ENCODE measurements around the gene MAGEL2.

MAGEL2 gene

DNA sequence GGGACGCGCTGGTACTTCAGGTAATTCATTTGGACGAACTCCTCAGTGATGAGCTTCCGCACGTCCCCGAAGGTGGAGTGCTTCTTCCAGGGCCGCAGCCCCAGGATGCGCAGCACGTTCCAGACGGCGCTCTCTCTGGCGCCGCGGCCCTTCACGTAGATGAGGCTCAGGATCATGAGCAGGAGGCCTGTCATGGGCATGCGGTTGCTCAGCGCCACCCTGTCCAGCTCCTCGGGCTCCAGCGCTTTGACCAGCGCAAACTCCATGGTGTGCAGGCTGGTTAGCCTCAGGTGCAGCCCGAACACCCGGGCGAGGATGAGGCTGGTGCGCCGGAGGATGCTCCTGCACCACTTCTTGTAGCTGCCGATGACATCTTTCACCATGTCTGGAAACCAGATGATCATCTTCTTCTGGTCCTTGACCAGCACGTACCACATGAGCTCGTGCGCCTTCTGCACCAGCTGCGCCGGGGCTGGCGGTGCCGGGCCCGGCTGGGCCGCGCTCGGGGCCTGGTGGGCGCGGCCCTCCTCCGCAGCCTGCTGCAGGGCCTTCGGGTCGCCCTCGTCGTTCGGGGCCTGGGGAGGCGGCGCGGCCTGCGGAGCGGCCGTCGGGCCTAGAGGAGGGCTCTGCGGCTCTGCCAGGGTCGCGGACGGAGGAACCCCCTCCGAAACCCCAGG is 38.9 kb upstream of the MAGEL2 start:
- TF ChIP-seq, protein P1, sequence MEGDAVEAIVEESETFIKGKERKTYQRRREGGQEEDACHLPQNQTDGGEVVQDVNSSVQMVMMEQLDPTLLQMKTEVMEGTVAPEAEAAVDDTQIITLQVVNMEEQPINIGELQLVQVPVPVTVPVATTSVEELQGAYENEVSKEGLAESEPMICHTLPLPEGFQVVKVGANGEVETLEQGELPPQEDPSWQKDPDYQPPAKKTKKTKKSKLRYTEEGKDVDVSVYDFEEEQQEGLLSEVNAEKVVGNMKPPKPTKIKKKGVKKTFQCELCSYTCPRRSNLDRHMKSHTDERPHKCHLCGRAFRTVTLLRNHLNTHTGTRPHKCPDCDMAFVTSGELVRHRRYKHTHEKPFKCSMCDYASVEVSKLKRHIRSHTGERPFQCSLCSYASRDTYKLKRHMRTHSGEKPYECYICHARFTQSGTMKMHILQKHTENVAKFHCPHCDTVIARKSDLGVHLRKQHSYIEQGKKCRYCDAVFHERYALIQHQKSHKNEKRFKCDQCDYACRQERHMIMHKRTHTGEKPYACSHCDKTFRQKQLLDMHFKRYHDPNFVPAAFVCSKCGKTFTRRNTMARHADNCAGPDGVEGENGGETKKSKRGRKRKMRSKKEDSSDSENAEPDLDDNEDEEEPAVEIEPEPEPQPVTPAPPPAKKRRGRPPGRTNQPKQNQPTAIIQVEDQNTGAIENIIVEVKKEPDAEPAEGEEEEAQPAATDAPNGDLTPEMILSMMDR (conservative IDR thresholded peaks at IDR 0.05; ENCODE audit: low read depth, low read length): no peak
- no peak for DNase-seq (ENCODE audit: low read depth)
- peak overlapping the region; percentile 35 for H3K4me3 ChIP-seq (ENCODE audit: low read depth, low read length)

DNA sequence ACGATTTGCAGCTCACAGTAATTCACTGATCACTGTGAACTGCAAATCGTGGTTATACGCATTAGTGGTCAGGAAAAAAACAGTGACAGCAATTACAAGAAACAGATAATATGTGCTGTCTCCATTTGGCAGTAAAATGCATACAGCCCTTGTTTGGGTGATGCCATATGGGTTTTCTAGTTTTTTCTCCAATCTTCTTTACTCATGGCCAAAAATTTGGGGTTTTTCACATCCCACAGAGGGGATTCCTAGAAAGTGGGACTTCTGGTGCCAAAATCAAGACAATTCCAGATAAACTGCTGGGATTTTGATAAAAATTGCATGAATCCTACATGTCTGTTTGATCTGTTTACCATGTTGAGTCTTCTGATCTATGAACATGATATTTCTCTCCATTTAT is 23.8 kb upstream of the MAGEL2 start:
- TF ChIP-seq, protein P1 (conservative IDR thresholded peaks at IDR 0.05; ENCODE audit: low read depth, low read length): no peak
- H3K4me3 ChIP-seq (ENCODE audit: low read depth, low read length): no peak overlapping the region
- DNase-seq (ENCODE audit: low read depth): no peak

DNA sequence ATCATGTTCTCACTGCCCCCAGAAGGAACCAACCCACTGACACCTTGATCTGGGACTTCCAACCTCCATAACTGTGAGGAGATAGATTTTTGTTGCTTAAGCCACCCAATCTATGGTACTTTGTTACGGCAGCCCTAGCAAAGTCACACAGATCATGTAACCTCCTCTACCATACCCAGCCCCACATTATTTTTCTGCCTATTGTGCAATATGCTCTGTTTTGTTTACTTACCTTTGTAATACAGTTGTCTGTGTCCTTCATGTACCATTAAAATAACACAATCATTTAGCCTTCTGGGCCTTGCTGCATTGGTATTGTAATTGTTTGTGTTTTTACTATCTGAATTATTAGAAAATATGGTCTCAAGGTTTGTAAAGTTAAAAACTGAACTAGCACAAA is 23.3 kb upstream of the MAGEL2 start:
- DNase-seq (ENCODE audit: low read depth): no peak
- TF ChIP-seq, protein P1 (conservative IDR thresholded peaks at IDR 0.05; ENCODE audit: low read depth, low read length): no peak
- H3K4me3 ChIP-seq (ENCODE audit: low read depth, low read length): no peak overlapping the region

DNA sequence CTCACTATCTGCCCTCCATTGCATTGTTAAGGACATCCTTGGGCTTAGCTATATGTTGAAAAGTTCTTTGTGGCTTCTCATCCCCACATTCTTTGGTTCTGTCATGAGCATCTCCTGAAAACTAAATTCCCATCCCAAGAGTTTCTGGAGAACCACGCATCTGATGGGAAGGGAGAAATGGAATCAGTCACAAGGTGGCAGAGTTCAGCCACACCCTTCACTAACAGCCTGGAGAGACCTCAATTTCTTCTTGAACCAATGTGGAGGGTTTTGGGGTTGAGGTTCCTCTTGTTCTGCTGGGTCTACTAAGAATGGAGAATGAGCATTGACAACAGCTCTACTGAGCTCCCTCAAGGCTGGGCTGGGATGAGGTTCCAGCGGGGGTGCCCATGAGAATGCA is 15.6 kb upstream of the MAGEL2 start:
- no peak for DNase-seq (ENCODE audit: low read depth)
- H3K4me3 ChIP-seq (ENCODE audit: low read depth, low read length): no peak overlapping the region
- TF ChIP-seq, protein P1 (conservative IDR thresholded peaks at IDR 0.05; ENCODE audit: low read depth, low read length): no peak

DNA sequence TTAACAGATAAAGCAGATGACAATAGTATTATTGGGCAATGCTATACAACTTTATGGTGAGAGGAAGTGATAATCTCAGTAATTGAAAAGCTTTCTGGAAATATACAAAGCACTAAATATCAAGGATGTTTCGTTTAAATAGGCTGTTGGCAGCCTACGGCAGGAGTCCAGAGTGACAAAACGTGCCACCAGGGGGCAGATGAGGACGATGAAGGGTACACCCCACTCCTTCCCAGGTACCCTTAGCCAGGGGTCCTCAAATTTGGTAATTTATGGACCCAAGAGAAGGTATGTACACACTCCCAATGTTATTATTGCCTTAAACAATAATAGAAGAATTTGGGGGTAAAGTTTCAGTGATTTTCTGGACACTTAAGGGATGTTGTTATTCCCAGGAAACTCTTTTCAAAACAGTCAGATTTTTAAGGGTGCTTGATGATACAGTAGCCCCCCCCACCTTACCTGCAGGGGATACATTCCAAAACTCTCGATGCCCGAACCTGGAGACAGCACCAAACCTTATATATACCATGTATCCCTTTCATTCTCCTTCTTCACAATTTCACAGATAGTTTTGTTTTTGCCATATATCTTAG is 1.4 kb upstream of the MAGEL2 start:
- TF ChIP-seq, protein P1 (conservative IDR thresholded peaks at IDR 0.05; ENCODE audit: low read depth, low read length): peak; percentile 39
- DNase-seq (ENCODE audit: low read depth): peak; percentile 2

DNA sequence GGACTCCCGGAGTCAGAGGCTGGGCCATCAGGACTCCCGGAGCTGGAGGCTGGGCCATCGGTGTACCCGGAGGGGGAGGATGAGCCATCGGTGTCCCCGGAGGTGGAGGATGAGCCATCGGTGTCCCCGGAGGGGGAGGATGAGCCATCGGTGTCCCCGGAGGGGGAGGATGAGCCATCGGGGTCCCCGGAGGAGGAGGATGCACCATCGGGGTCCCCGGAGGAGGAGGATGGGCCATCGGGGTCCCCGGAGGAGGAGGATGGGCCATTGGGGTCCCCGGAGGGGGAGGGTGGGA is 719 bp downstream of the MAGEL2 start:
- TF ChIP-seq, protein P1 (conservative IDR thresholded peaks at IDR 0.05; ENCODE audit: low read depth, low read length): no peak
- H3K4me3 ChIP-seq (ENCODE audit: low read depth, low read length): no peak overlapping the region
- DNase-seq (ENCODE audit: low read depth): no peak

More for the DNA sequence above, 1.4 kb upstream of the MAGEL2 start:
- no peak overlapping the region for H3K4me3 ChIP-seq (ENCODE audit: low read depth, low read length)

All from choroid plexus epithelial cell (primary cell).